HG03442 (cell line): Measurements from ENCODE around the gene AVEN.

ENCODE experiments used
- ATAC-seq: cut with Tn5 transposase; IDR thresholded peaks from one replicate; pipeline ENCODE4 v1.9.1; 2021; ENCODE audit warnings: mild to moderate bottlenecking, moderate library complexity; ENCODE audit not compliant: unreplicated experiment

AVEN gene

DNA sequence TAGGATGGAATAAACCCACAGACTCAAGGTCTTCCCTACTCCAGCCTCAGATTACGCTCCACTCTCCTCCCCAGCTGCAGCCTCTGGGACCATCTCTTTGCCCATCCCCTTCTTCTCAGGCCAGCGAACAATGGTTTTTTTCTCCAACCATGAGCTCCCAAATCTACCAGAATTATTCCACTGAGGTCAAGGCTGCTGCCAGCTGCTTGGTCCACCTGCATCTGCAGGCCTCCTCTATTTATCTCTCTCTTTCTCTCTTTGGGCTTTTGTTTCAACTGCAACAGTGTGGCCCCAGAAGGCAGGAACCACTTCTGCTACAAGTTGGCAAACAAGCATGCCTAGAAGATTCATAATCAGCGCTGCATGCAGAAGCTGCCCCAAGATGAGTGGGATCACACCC is 51.6 kb downstream of the AVEN start:
- ATAC-seq: no peak

DNA sequence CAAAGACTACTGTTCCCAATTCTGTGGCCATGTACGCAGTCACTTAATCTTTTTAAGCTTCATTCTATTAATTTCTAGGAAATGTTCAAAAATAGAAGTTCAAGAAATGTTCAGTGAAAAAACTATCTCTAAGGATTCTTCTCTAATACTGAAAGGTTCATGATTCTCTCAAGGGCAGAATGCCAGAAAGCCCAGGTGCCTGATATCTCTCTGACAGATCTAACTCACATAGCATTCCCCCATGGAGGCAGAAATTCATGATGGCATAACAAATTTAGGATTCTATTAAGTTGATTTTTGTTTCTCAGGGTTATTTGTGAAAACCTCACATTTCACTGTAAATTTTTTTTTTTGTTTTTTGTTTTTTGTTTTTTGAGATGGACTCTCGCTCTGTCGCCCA is 53.3 kb downstream of the AVEN start:
- no peak for ATAC-seq

DNA sequence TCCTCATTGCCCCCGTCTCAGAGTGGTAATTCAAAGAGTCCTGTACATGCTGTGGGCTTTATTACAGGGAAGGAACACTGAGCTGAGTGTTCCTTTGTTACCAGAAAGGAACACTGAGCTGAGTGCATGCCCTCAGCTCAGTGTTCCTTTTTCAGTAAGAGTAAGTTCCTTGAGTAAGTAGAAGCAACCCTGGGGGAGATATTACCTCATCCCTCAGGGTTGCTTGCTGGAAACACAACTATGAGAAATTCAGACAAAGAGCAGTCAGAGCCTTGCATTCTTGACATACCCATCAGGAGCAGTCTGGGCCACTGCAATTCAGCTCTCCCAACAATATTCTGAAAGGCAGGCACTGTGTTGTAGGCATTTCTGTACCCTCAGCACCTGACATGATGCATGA is 53.7 kb downstream of the AVEN start:
- ATAC-seq: no peak

DNA sequence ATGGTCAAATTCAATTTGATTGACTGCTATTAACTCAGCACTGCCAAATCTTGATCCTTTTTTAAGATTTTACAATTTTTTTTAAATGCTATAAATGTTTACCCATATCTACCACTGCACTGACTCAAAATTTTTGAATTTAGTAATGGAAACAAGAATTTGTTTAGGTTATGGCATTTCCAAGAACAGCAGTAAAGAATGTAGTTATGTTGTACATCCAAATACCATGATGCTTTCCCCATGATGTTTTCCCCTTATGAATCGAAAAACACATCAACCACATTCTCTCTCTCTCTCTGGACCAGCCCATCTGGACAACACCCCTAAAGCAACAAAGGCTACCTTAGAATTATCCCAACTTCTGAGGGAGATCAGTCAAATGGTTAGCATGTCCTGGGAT is 56.5 kb downstream of the AVEN start:
- ATAC-seq: no peak

DNA sequence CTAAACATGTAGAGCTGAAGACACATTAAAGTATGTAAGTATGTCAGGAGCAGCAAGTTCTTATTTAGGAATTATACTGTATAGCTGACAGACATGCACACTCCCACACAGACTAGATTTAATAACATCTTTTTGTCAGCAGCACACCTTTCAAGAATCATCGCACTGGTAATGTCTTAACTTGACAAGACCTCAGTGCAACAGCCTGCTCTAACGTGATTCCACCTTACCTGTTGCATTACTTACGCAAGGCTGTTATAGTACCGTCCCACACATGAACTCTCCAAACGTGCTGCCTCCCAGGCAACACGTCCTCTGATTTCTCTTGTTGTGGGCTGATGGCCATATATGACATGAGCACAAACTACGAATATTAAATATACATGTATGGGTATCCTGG is 58.8 kb downstream of the AVEN start:
- ATAC-seq: no peak

DNA sequence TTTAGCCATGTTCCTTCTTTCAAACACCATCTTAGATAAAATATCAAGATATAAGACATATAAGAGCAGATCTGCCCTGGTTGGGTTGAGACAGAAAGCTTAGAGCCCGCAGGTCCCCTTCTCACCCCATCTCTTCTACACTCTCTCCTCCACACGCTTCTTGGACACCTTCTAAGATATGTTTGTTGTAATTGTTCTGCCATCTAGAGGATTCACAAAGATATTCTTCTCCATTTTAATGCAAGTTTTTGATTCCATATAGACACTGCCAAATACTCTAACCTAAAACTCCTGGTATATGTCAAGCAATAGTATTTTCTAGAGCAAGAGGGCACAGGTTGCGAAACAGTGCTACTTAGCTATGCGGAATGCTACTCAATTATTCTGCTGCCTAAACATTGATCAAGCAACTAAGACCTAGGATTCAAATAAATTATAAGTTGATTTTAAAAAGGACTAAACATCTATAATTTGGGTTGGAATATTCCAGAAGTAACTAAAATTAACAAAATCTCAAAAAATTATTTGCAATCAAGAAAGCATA is 63.9 kb downstream of the AVEN start:
- ATAC-seq: no peak

DNA sequence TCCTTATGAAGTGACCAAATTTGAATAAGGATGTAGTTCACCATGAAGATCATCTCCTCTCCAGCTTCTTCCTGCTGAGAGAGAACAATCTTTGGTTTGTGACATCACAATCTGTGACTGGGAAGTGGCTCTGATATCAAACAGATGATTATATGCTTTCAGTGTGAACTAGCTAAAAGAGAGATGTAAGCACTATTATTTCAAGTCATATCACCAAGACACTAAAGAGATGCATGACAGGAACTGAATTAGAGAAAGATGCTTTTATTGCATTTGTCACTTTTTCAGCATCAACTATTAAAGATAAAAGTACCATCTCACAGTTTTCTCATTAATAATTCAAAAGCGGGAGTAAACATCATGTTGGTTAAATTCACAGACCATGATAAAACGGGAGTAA is 67.2 kb downstream of the AVEN start:
- no peak for ATAC-seq

DNA sequence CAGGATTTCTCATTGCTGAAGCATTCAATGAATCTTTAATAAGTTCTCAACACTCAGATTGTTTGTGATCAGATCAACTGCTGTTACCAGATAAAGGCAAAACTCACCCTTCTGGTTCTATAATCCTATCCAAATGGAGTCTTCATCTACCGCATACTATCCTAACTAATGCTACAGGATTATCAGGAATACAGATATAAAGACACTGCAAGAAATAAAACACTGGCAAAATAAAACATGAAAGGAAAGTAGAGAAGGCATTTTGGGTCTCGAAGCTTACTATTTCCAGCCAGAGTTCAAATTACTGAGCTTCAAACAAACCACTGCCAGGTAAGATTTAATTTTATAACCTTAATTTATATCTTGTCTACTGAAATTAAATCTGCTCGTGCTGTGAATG is 70.2 kb downstream of the AVEN start:
- no peak for ATAC-seq

DNA sequence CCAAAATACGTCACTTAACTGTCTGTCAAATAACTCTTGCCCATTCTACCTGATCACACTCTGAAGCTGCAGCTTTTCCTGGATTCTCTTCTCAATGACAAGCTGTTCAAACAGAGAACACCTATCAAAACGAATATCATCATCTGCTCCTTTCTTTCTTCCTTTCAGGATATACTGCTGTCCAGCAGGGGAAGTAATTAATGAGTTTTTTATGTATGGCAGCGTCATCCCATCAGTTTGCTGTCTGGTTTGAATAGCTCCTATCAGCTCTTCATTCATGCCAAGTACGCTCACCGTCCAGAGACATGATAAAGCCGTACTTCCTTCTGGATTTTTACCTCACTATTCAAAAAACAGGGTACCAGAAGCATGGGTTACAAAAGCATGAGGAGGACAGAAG is 70.8 kb downstream of the AVEN start, which contains the start of gene CHRM5:
CHRM5 (plus strand) TSS at position 274 of the 400 bp plus-strand sequence. CDS start 94,221 bp downstream, outside the sequence.
- no peak for ATAC-seq

DNA sequence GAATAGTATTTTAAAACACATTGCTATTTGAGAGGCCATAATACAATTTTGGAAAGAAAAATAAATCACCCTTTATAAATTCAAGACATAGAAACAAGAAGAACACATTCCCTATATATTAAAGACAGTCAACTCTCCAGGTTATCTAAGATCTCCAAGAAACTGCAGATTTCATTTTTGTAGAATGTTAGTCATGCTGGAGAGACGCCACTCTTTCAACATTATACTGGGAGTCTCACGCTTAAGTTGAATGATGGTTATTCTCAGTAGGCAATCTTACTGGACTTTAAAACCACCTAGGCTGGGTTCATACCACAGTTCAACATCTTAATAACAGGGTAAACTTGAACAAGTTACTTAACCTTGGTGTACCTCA is 74.4 kb downstream of the AVEN start:
- no peak for ATAC-seq

DNA sequence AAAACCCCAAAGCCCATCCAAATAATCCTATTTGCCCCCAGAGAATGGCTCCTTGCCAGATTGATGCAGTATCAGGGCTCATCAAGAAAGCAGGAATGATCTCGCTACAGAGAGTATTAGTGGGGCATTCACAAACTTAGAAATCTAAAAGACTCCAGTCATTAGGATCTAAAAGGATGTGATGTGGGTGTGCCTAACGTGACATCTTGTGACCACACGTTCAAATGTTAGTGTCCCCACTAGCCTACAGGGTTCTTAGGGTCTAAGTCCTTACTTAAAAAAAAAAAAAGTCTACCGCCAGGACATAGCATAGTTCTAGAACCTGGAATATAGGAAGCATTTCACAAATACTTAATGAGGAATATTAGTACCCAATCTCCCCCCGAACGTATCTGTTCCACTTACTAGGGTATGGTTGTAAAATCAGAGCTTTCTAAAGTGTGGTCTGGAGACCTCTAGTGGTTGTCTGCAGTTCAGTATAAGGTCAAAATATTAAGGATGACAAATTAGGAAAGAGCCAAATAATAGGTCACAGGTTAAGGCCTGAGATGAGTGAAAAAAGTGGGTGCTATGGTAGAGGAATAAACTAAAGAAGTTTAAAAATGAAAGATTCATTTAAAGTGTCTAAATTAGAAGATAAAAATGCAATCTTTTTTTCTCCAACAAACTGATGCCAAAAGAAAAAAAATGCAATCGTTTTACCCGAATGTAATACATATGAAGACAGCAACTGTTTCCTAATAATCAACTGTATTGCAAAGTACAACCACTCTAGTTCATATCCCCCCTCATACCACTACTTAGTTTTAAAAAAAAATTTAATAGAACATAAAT is 75.0 kb downstream of the AVEN start:
- ATAC-seq: no peak

DNA sequence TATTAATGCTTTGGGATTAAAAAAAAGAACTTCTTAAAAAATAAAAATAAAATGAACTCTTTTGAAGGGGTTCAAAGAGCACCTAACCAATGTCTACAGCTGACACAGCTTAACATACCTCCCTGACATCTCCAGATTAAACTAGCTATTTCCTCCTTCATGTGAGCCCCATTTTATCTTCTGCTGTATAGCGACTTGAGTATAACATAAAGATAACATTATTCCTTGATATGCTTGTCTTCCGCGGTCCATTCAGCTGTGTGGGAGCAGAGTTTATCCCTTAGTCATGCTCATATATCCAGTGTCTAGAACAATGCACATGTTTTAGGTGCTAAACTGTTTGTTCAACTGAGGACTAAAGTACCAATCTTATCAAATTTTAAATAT is 78.5 kb downstream of the AVEN start:
- ATAC-seq: no peak

DNA sequence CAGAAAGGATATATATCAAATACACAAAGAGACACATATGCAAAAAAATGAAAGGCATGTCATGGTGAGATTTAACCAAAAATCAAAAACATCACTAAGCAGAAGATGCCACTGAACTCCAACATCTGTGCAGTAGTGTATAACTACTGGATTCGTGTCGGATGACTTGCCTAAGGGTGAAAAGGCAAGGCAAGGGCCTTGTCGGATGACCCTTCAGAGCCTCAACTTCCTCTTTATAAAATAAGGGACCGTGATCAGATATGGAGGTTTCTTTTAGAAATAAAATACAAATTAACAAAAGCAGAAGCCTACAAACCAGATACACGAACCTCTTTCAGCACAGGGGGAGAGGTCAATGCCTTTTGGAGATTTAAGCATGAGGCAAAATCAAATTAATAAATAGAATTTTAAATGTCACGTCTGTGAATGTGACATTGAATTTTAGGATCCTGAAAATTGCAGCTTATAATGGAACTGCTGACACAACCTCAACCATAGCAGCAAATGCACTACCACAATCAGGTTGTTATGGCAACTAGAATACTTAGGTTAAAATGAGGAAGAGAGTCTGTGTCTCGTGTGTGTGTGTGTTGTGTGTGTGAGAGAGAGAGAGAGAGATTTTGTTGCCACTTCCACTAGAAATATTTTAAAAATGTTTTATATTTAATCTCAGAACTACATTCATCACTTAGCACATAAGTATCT is 79.0 kb downstream of the AVEN start:
- ATAC-seq: no peak

DNA sequence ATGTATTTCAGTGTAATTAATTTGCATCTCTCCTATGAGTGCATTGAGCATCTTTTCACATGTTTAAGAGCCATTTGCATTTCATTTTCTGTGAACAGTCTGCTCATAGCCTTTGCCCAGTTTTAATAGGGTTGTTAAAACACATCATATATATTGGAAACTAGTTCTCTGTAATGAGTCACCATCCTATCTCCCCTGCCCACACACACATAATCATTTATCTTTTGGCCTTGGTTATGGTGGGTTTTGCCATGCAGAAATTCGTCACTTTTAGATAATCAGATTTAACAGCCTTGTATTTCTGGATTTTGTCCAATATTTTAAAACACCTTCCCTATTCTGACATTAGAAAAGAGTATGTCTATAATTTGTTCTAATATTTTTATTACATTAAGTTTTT is 82.6 kb downstream of the AVEN start:
- ATAC-seq: no peak

DNA sequence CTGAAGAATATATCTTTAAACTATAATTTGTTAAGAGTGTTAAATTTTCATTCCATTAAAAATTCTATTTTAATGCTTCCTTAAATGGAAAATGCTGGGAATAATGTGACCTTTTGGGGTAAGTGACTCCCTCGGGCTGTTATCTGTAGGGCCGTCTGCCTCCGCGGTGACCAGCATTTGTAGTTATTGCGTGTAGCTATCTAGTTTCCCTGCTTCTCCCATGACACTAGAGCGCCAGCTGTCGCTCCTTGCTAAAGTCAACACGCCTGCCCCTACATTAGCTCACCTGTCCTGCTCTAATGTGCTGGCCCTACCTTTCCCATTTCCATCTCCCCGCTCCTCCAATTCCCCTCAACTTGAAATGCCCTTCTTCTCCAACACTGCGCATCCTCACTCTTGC is 83.1 kb downstream of the AVEN start:
- ATAC-seq: no peak

DNA sequence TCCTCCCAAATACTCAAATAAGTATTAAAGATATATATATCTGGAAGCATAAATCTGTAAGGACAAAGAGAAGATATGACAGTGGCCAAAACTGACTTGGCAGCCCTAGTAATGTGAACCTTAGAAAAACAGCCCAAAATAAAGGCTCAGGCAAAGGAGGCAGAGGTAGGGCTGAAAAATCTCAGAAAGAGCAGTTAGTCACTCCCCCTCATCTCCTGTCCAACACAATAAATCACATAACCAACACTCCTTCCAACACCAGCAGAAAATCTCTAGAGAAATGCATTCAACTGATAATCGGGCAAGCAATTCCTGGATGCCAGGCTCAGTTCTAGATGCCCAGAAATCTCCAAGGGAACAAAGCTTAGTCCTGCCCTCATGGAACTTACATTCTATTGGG is 92.9 kb downstream of the AVEN start:
- ATAC-seq: no peak

DNA sequence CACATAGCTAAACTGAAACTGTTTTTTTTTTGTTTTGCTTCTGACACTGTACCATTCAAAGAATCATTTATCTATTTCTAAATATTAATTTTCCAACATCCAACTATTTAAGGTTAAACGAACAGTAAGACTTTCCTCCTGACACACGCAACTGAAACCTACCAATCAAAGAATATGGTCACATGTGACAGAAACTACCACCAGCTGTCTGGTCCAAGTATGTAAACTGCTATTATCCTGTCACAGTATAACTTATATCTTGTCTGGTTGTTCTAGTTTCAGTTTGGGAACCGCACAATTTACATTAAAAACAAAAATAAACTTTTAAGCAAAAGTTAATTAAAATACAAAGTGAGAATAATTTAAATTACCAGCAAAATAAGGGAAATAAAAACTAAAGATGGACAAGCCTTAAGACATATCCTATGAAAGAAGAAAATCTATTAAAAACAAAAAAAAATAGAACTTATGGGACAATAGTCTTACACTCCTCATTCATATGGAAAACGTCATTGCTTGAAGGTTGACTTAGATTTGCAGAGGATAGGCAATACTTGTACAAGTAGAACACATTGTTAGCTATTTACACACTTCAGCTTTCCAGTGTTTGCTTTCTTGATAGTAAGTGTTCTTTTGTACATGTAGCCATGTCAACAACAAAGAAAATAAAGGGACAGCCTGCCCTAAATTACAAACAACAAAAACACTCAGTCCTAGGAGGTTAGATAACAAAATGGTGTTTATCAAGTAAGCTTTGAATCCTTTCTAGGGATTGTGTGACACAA is 97.5 kb downstream of the AVEN start:
- peak; percentile 66 for ATAC-seq

DNA sequence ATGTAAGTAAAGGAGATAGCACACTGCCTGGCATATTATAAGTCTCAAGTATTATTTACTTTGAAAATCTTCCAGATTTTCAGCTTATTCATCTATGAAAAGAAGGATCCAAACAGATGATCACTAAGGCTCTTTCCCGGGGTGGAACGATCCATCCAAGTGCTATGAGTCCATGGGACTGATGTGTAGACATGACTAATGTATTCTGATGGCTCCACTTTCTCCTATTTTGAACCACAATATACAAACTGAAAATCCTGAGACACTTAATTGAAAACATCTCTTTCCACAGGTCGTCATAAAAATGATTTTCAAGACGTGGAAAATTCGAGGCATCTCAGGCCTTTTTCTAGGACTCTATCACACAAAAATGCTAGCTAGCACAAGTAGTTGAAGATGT is 104.1 kb downstream of the AVEN start:
- ATAC-seq: no peak

DNA sequence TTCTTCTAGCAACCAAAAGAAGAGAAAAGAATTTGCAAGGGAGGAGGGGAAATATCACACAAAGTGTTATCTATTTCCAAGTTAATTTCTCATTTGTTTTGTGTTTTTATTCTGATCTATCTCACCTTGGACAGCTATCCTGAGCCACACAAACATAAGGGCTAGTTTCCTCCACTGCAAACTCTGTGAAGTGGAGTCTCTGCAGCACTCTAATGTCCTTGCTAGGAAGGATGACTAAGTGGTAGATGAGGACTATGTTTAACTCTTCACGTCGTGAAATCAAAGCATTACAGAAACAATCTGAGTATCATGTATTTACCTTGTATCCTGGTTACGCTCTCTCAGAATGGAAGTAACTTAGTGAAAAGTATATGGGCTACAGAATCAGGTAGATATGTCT is 104.6 kb downstream of the AVEN start:
- ATAC-seq: no peak

DNA sequence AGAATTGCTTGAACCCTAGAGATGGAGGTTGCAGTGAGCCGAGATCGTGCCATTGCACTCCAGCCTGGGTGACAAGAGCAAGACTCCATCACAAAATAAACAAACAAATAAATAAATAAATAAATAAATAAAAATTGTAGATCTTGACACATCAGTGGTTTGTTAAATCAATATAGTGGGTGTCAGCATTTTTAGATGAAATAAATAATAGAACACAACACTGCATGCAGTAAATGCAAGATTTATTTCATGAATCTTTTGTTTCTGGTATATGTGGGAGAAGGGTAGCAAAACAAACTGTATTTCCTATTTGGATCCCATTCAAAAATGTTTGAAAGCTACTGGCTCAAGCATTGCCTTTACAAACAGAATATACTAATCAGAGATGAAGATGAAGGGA is 106.3 kb downstream of the AVEN start:
- no peak for ATAC-seq

DNA sequence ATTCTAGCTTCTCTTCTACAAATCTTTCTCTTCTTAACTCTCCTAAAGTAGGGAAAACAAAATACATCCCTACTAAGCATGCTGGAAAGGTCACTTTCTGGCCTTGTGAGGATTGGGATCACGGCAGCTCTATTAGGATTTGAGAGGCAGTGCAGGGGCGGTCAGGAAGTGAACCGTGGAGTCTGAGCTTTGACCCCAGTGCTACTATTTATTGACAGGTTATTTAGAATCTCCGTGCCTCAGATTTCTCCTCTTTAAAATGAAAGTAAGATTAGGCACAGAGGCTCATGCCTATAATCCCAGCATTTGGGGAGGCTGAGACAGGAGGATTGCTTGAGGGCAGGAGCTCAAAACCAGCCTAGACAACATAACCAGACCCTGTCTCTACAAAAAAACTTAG is 112.7 kb downstream of the AVEN start:
- ATAC-seq: no peak
